Measurements from ENCODE around the gene GRAPL.
"Not testable (repeated sequence)": the region's sequence is repeated elsewhere in the genome, so short reads cannot be mapped to it uniquely, and the experiment has no call there.

The GRAPL gene

DNA sequence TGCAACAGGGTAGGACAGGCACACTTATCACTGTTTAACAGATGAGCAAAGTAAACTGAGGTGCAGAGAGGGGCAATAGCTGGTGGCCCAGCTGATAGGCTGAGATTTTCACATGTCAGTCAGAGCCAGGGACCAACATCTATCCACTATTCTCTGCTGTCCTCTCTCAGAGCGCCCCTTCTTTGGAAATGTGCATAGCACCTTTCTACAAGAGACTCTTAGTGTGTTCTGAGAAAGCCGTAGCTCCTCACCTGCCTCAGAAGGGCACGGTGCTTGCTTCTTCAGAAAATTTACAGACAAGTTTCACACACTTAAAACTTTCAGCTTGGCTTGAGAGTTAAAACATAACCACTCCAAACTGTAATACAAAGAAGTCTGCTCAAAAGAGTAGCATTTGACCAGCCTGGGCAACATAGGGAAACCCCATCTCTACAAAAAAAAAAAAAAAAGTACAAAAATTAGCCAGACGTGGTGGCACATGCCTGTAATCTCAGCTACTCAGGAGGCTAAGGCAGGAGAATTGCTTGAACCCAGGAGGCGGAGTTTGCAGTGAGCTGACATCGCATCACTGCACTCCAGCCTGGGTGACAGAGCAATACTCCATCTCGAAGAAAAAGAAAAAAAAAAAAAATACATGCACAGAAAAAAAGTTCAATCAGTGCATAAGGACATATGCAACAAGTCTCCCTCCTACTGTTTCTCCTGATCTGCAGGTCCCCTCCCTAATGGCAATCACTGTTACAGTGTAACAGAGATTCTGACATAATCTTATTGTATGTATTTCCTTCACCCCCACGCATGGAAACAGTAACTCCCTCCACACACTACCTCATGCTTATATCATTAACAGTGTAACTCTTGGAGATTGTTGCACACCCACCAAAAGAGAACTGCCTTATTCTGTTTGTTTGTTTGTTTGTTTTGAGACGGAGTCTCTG lies 23.6 kb downstream of the GRAPL start:
- H3K27me3 ChIP-seq (ENCODE audit: insufficient read depth, low read depth, severe bottlenecking); DNase-seq; H3K9me3 ChIP-seq (ENCODE audit: severe bottlenecking); H3K4me3 ChIP-seq (ENCODE audit: low read depth, low read length); H3K36me3 ChIP-seq; H3K27ac ChIP-seq: not testable (repeated sequence)

DNA sequence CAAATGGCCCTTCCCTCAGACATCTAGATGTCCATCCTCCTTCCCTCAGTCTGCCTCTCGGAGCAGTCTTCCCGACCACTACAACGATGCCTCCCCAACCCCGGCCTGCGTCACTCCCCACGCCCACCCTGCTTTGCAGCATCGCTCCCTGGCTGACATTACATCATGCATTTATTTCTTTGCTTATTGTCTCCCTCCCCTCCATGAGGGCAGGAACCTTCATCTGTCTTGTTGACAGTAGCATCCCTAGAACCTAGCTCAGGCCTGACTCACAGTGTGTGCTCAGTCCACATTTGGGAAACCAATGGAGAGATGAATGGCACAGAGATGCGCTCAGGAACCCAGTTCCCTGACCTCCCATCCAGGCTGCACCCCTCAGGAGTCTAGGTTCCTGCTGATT lies 30.2 kb downstream of the GRAPL start:
- not testable (repeated sequence) for H3K27me3 ChIP-seq (ENCODE audit: insufficient read depth, low read depth, severe bottlenecking); H3K4me3 ChIP-seq (ENCODE audit: low read depth, low read length); H3K9me3 ChIP-seq (ENCODE audit: severe bottlenecking)

DNA sequence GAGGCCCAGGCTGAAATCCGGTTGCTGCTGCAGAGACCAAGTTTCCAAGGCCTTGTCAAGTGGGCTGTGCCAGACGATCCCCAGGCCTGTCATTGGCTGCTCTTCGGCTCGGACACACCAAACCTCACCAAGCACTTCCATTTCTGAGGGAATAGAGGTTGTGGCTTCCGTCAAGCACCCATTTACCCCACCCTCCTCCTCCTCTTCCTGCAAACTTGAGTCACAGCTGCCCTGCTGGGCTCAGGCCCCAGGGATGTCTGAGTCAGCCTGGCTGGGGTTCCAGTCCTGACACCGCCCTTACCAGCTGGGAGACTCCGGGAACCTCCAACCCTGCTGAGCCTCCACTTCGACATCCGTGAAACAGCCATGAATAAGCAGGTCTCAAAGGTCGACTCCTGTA lies 31.1 kb downstream of the GRAPL start:
- not testable (repeated sequence) for DNase-seq; H3K27me3 ChIP-seq (ENCODE audit: insufficient read depth, low read depth, severe bottlenecking); H3K9me3 ChIP-seq (ENCODE audit: severe bottlenecking); H3K27ac ChIP-seq; H3K36me3 ChIP-seq; H3K4me3 ChIP-seq (ENCODE audit: low read depth, low read length)

More for the DNA sequence above, 30.2 kb downstream of the GRAPL start:
- not testable (repeated sequence) for H3K27ac ChIP-seq, DNase-seq, H3K36me3 ChIP-seq

DNA sequence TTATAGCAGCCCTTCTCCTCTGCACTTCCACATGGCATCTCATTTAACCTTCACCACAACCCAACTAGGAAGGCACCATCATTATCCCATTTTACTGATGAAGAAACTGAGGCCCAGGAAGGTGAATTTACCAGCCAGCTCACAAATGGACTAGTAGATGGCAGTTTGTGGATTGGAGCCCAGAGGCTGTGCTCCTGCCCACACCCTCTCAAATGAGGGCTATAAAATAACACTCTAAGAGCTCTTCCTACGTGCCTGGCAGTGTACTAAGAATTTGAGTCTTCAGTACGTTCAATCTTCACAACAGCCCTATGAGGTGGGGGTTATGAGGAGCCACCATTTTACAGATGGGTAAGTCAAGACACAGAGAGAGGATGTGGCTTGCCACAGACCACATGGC lies 31.5 kb downstream of the GRAPL start:
- not testable (repeated sequence) for H3K9me3 ChIP-seq (ENCODE audit: severe bottlenecking); H3K27ac ChIP-seq; H3K27me3 ChIP-seq (ENCODE audit: insufficient read depth, low read depth, severe bottlenecking); H3K4me3 ChIP-seq (ENCODE audit: low read depth, low read length); H3K36me3 ChIP-seq; DNase-seq

DNA sequence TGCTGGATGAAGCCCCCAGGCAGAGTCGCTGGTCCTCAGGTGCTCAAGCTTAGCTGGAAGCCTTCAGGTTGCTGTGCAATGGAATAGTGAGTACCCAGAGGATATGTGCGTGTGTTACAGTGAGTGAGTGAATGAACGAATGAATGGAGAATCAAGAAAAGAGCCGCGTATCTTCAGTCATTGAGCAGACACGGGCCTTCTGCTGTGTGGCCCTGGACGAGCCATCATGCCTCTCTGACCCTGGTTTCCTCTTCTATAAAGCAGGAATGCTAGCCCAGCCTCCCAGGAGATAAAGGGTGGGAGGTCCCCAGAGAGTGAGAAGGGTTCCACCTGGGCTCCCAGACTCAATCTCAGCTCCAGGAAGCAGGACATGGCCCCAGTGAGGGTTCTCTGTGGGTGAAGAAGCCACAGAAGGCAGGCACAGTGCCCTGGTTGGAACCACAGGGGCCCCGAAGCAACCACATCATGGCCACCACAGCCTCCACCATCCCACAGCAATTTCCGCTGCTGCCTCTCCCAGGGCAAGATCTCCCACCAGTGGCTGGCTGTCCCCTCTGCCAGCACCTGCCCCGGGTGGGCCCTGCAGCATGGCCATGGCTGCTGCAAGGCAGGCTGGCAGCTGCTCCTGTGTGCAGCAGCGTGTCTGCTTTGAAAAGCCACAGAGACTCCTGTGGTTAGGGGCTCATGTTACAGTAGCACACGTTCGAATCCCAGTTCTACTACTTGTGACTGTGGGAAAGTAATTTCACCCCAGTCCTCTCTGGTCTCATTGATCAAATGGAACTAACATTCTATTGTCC lies 34.1 kb downstream of the GRAPL start:
- not testable (repeated sequence) for H3K4me3 ChIP-seq (ENCODE audit: low read depth, low read length); DNase-seq; H3K9me3 ChIP-seq (ENCODE audit: severe bottlenecking); H3K27me3 ChIP-seq (ENCODE audit: insufficient read depth, low read depth, severe bottlenecking); H3K27ac ChIP-seq; H3K36me3 ChIP-seq

DNA sequence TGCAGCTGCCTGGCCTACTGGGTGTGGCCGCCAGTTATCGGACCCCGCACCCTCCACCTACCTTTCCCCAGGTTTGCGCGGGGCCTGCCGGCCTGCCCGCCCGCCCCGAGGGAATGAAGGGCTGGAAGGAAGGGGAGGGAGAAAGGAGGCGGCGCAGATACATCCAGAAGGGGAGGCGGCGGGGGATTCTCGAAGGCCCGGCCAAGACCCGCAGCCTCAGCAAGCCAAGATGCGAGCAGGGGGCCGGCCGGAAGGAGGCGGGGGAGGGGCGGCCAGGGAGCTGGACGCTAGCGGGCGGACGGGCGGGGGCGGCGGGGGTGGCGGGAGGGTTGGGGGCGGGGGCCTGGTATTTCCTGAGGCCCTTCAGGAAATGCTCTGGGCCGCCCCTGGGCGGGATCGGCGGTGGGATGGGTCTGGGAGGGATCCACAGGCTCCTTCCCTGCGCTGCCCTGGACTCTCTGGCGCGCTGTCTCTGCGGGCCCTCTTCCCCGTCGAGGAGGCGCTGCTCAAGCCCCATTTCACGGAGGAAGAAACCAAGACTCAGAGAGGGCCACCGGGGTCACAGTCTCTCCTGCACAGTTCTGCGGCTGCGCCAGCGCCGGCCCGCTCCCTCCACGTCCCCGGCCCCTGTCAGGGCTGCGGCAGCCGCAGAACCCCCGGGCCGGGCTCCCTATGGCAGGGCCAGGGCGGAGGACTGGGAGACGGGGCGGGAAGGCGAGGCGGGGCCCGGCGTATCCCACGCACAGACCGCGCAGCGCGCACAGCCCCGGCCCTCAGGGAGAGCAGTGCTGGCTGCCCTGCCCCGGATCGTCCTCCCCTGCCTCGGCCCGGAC lies 35.2 kb downstream of the GRAPL start:
- not testable (repeated sequence) for H3K27ac ChIP-seq; H3K4me3 ChIP-seq (ENCODE audit: low read depth, low read length); H3K36me3 ChIP-seq; H3K9me3 ChIP-seq (ENCODE audit: severe bottlenecking); DNase-seq; H3K27me3 ChIP-seq (ENCODE audit: insufficient read depth, low read depth, severe bottlenecking)

DNA sequence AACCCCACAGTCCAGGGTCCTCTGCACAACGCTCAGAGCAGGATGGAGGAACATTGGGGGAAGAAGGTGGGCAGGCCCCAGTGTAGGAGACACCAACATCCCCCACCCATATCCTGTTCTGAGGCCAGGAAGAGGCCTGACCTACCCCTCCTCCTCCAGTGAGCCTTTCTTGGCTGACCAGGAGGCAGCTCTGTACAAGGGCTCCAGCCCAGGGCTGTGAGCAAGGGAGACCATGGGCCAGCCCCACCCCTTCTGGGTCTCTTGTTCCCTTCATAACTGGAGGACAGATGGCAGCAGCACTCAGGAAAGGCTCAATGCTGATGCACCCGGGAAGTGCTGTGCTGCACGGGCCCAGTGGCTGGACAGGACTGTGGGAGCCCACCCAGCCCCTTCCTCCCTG lies 47.0 kb downstream of the GRAPL start:
- not testable (repeated sequence) for H3K4me3 ChIP-seq (ENCODE audit: low read depth, low read length); H3K27me3 ChIP-seq (ENCODE audit: insufficient read depth, low read depth, severe bottlenecking); H3K36me3 ChIP-seq; H3K9me3 ChIP-seq (ENCODE audit: severe bottlenecking); H3K27ac ChIP-seq; DNase-seq

DNA sequence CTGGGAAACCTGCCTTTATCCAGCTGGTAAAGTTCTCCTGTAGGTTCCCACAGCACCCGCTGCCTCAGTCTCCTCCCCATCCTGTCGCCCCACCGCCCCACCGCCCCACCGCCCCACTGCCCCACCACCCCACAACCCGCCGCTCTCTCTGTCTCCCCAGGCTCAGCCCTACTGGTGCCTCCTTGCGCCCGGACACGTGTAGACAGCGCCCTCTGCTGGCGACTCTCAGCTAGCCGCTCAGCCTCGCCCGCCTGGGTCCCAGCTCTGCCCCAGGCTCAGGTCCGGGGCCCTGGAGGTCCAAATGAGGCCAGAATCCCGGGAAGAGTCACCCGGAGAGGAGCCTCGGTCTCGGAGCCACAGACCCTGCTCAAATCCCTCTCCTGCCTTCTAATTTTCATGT lies 48.0 kb downstream of the GRAPL start:
- H3K36me3 ChIP-seq; H3K9me3 ChIP-seq (ENCODE audit: severe bottlenecking); DNase-seq; H3K27me3 ChIP-seq (ENCODE audit: insufficient read depth, low read depth, severe bottlenecking); H3K4me3 ChIP-seq (ENCODE audit: low read depth, low read length); H3K27ac ChIP-seq: not testable (repeated sequence)

DNA sequence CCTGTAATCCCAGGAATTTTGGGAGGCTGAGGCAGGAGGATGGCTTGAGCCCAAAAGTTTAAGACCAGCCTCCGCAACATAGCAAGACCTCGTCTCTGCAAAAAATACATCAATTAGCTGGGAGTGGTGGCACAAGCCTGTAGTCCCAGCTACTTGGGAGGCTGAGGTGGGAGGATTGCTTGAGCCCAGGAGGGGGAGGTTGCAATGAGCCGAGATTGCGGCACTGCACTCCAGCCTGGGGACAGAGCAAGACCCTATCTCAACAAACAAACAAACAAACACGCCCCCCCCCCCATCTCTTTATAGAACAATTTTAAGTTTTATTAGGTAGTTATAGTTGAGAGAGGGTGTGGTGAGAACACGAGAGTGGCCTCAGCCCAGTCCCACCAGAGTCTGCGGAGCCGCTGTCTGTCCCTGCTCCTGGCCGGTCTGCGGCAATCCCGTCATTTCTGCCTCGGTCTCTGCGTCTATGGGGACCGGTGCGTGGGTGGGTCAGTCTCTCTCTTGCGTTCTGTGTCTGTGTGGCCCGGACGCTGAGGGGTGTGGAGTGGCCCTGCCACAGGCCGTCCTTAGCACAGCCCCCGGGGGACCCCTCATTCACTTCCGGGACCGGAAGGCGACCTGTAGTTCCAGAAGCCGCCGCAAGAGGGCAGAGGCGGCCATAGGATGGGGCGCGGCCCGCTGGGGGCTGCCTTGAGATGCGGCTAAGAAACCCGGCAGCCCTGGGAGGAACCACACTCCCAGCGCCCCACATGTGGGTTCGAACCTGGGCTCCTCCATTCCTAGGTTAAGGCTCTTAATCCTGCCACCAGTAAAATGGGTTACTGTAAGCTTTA lies 53.9 kb downstream of the GRAPL start:
- H3K4me3 ChIP-seq (ENCODE audit: low read depth, low read length); H3K27me3 ChIP-seq (ENCODE audit: insufficient read depth, low read depth, severe bottlenecking); H3K9me3 ChIP-seq (ENCODE audit: severe bottlenecking); H3K36me3 ChIP-seq; DNase-seq; H3K27ac ChIP-seq: not testable (repeated sequence)

DNA sequence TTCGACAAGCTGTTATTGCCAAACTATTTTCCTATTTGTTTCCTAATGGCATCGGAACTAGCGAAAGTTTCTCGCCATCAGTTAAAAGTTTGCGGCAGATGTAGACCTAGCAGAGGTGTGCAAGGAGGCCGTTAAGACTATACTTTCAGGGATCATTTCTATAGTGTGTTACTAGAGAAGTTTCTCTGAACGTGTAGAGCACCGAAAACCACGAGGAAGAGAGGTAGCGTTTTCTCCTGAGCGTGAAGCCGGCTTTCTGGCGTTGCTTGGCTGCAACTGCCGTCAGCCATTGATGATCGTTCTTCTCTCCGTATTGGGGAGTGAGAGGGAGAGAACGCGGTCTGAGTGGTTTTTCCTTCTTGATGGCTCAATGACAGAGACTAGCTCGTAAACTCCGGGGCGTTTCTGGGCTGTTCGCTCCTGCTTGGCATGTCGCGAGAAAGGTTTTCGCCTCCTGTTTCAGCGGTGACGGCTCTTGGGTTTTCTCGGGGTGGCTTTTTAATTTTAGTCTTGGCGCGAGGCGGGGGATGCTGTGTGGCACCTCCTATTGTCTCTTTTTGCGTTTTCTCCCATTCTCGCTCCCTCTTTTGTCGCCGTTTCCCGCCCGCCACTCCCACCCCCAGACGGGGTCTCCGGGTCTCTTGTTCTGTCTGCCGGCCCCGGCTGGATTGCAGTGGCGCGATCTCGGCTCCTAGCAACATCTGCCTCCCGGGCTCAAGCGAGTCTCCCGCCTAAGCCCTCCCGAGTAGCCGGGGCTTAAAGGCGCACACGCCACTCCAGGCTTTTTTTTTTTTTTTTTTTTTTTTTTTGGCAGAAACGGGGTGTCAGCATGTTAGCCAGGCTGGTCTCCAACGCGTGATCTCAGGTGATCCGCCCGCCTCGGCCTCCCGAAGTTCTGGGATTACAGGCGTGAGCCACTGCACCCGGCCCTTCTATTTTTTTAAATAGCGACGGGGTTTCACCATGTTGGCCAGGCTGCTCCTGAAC lies 60.8 kb downstream of the GRAPL start:
- H3K36me3 ChIP-seq; DNase-seq; H3K27ac ChIP-seq; H3K9me3 ChIP-seq (ENCODE audit: severe bottlenecking); H3K27me3 ChIP-seq (ENCODE audit: insufficient read depth, low read depth, severe bottlenecking); H3K4me3 ChIP-seq (ENCODE audit: low read depth, low read length): not testable (repeated sequence)

DNA sequence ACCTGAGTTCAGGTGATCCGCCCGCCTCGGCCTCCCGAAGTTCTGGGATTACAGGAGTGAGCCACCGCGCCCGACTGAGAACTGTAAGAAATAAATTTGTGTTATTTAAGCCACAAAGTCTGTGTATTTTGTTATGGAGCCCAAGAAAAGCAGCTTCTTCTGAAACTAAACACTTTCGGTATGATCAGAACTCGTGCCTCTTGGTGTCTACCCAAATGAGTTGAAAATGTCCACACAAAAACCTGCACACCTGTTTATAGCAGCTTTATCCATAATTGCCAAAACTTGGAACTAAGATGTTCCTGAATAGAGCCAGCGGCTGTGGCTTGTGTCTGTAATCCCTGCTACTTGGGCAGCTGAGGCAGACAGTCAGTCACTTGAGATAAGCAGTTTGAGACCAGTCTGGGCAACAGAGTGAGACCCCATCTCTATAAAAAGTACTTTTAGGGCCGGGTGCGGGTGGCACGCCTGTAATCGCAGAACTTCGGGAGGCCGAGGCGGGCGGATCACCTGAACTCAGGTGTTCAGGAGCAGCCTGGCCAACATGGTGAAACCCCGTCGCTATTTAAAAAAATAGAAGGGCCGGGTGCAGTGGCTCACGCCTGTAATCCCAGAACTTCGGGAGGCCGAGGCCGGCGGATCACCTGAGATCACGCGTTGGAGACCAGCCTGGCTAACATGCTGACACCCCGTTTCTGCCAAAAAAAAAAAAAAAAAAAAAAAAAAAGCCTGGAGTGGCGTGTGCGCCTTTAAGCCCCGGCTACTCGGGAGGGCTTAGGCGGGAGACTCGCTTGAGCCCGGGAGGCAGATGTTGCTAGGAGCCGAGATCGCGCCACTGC lies 61.7 kb downstream of the GRAPL start:
- not testable (repeated sequence) for H3K9me3 ChIP-seq (ENCODE audit: severe bottlenecking); H3K36me3 ChIP-seq; H3K27me3 ChIP-seq (ENCODE audit: insufficient read depth, low read depth, severe bottlenecking); H3K27ac ChIP-seq; H3K4me3 ChIP-seq (ENCODE audit: low read depth, low read length); DNase-seq

All from WERI-Rb-1 (cell line).